M059J (cell line): ENCODE results near the gene SYNJ1. TPM values are rescaled to one million over a fixed set of nuclear protein-coding genes. Genes with fewer than 3 reads are reported as not detected.

Experiments used
- DNase-seq: peaks from one replicate; pipeline ENCODE4 v3.0.0-alpha.2; 2012; ENCODE audit warnings: low read depth
- total RNA-seq: library from RNA; depleted of rRNA; stranded (reverse); fragments of >200 nt; shearing (Covaris generic); gene quantifications from 2 replicates; pipeline ENCODE4 v1.2.3, GENCODE V29; 2014; rRNA removed

Gene SYNJ1
- total RNA-seq, 1 experiment from 2014 or later = 16.7 TPM

DNA sequence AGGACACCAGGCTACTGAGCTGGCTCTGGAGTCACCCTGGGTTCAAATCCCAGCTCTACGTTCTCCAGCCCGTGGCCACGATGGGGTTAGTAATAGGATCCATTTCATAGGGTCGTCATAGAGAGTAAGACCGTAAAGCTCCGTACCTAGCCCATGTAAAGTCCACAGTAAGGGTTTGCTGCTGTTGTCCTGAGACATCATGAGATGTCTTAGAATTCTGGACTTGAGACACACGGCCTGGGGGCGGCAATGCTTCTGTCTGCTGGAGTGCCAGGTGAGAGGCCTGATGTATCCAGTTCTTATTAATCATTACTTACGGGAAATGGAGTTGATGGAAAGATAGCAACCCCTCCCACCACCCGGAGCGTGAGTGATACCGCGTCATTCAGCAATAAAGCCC is 146.1 kb downstream of the SYNJ1 start:
- no peak for DNase-seq

DNA sequence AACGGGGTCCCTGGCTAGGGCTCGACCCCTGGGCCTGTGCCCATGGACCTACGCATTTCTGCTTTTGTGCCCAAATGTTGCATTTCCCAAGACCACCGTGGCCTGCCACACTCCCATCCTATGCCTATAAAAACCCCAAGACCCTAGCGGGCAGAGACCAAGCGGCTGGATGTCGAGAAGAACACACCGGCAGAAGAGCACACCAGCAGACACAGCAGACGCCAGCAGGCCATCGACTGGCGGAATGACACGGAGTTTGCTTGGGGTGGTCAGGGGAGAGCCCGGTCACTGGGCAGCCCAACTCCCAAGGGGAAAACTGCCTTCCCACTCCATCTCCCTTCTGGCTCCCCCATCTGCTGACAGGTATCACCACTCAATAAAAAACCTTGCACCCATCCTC is 146.9 kb downstream of the SYNJ1 start:
- DNase-seq = no peak

Other genes starting within 250 kb of the SYNJ1 start
- 0.30 TPM in 1 of 2 replicates, not detected in the other for gene TCP10L, start 142.5 kb downstream of the SYNJ1 start, total RNA-seq
- gene CFAP298, start 115.6 kb downstream of the SYNJ1 start, total RNA-seq = 75.3 and 77.0 TPM in 2 replicates
- 10.6 and 13.3 TPM in 2 replicates for gene PAXBP1, start 43.7 kb upstream of the SYNJ1 start, total RNA-seq